HL-60 (cell line): ENCODE results near the gene LEF1.

Experiments used
- DNase-seq, 2 experiments: peaks; one replicate each; pipeline ENCODE4 v3.0.0-alpha.2; 2010 to 2020; ENCODE audit warnings: low read depth in 1 of 2, low spot score in 1 of 2
- H3K27ac ChIP-seq: fragments of 250-450 bp; sonication (Bioruptor Pico); replicated peaks from 2 replicates; pipeline ENCODE4 v1.5.1; 2020; ENCODE audit warnings: mild to moderate bottlenecking, moderate library complexity
- H3K27me3 ChIP-seq: fragments of 250-450 bp; sonication (Bioruptor Pico); 2 replicates; pipeline ENCODE4 v1.5.1; 2021; ENCODE audit warnings: mild to moderate bottlenecking, moderate library complexity; ENCODE audit not compliant: insufficient read depth, poor library complexity, severe bottlenecking
- H3K4me3 ChIP-seq: replicated peaks from 2 replicates; pipeline ENCODE4 v1.5.1; 2011; ENCODE audit warnings: mild to moderate bottlenecking, control low read depth, low read length; ENCODE audit not compliant: insufficient read depth
- GABPA ChIP-seq: IDR thresholded peaks from 2 replicates; pipeline ENCODE4 v1.6.1; 2012; ENCODE audit warnings: low read depth
- POLR2AphosphoS5 ChIP-seq: IDR thresholded peaks from 2 replicates; pipeline ENCODE4 v1.6.1; 2012; ENCODE audit warnings: low read depth
- REST ChIP-seq: IDR thresholded peaks from 2 replicates; pipeline ENCODE4 v1.6.1; 2012; ENCODE audit warnings: low read depth; ENCODE audit not compliant: insufficient replicate concordance
- SPI1 ChIP-seq: IDR thresholded peaks from 2 replicates; pipeline ENCODE4 v1.6.1; 2012; ENCODE audit warnings: low read depth, mild to moderate bottlenecking, borderline replicate concordance
- TF ChIP-seq, protein P1 (sequence below): IDR thresholded peaks from one replicate; pipeline ENCODE4 v1.5.1; 2011; ENCODE audit warnings: low read length, control low read depth, inconsistent platforms; ENCODE audit not compliant: insufficient read depth

Gene LEF1

GRCh38 chr4:108130955-108131354 lies 37.8 kb downstream of the LEF1 start:
- TF ChIP-seq GABPA (no peak), POLR2AphosphoS5 (no peak), SPI1 (no peak), REST (no peak)
- TF ChIP-seq, protein P1, sequence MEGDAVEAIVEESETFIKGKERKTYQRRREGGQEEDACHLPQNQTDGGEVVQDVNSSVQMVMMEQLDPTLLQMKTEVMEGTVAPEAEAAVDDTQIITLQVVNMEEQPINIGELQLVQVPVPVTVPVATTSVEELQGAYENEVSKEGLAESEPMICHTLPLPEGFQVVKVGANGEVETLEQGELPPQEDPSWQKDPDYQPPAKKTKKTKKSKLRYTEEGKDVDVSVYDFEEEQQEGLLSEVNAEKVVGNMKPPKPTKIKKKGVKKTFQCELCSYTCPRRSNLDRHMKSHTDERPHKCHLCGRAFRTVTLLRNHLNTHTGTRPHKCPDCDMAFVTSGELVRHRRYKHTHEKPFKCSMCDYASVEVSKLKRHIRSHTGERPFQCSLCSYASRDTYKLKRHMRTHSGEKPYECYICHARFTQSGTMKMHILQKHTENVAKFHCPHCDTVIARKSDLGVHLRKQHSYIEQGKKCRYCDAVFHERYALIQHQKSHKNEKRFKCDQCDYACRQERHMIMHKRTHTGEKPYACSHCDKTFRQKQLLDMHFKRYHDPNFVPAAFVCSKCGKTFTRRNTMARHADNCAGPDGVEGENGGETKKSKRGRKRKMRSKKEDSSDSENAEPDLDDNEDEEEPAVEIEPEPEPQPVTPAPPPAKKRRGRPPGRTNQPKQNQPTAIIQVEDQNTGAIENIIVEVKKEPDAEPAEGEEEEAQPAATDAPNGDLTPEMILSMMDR, result no peak
- Histone ChIP-seq H3K27me3 (no peaks in the 10 kb centered on the region), H3K27ac (no peak overlapping the region), H3K4me3 (no peak overlapping the region)
- no peak for DNase-seq

- DNase-seq, result no peak
- no peak for TF ChIP-seq SPI1
Observed at GRCh38 chr4:108129196-108129595, 39.5 kb downstream of the LEF1 start.

DNA sequence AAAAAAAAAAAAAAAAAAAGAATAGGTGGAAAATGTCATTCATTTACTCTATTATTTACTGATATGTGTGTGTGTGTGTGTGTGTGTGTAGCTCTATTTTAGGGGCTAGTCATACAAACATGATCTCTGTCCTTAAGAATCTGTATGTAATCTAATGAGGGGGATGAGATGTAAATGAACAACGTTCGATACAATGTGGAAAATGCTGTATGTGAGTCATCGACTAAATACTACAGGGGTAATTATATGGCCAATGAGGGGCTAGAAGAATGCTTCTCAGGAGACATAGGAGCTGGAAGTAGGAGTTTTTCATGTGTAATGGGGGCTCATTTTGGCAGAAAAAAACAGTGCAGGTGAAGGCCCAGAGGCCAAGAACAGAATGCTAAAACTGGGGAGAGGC lies 41.9 kb downstream of the LEF1 start:
- no peak for DNase-seq
- TF ChIP-seq, protein P1, result no peak
- H3K27me3 ChIP-seq, result no peaks in the 10 kb centered on the region
- H3K4me3 ChIP-seq, result no peak overlapping the region
- H3K27ac ChIP-seq, result no peak overlapping the region

More at GRCh38 chr4:108129196-108129595, 39.5 kb downstream of the LEF1 start:
- Histone ChIP-seq H3K27me3 (no peaks in the 10 kb centered on the region), H3K27ac (no peak overlapping the region), H3K4me3 (no peak overlapping the region)

GRCh38 chr4:108120789-108121188 lies 47.9 kb downstream of the LEF1 start:
- TF ChIP-seq POLR2AphosphoS5 (no peak), GABPA (no peak), REST (no peak), SPI1 (no peak)
- TF ChIP-seq, protein P1, result no peak
- no peak overlapping the region for H3K4me3 ChIP-seq
- H3K27ac ChIP-seq, result no peak overlapping the region
- DNase-seq, result no peak
- H3K27me3 ChIP-seq, result no peaks in the 10 kb centered on the region
